ENCODE measurements around the gene ATP8B4.

- TF ChIP-seq SUZ12 (IDR thresholded peaks at IDR 0.05) = no peak
- TF ChIP-seq BHLHE40 (IDR thresholded peaks at IDR 0.05; ENCODE audit: borderline replicate concordance) = no peak
- no peak for TF ChIP-seq ARNT (IDR thresholded peaks at IDR 0.05)
- no peak for TF ChIP-seq TARDBP (IDR thresholded peaks at IDR 0.05)
- TF ChIP-seq NFRKB (IDR thresholded peaks at IDR 0.05) = no peak
- TF ChIP-seq FOXM1 (IDR thresholded peaks at IDR 0.05; ENCODE audit: borderline replicate concordance) = no peak
- TF ChIP-seq HDGF (IDR thresholded peaks at IDR 0.05; ENCODE audit: borderline replicate concordance) = no peak
- TF ChIP-seq FOXA1 (IDR thresholded peaks at IDR 0.05) = no peak
- no peak for TF ChIP-seq SP1 (IDR thresholded peaks at IDR 0.05)
- no peak for TF ChIP-seq PKNOX1 (IDR thresholded peaks at IDR 0.05)
- TF ChIP-seq CTBP1 (IDR thresholded peaks at IDR 0.05; ENCODE audit: borderline replicate concordance) = no peak
- TF ChIP-seq L3MBTL2 (conservative IDR thresholded peaks at IDR 0.05) = no peak
These were observed 275.3 kb downstream of the ATP8B4 start for GRCh38 chr15:49843725-49844124.

All from HEK293T (cell line).